Osteocyte (in vitro differentiated cells): Measurements from ENCODE around the gene SEMA3C. TPM values are rescaled to one million over a fixed set of nuclear protein-coding genes. Genes with fewer than 3 reads are reported as not detected.

ENCODE experiments used
- DNase-seq: peaks from one replicate; pipeline ENCODE4 v3.0.0; 2021; ENCODE audit warnings: mixed read lengths; ENCODE audit not compliant: unreplicated experiment; ENCODE audit errors: extremely low spot score
- H3K27ac Mint-ChIP-seq: one replicate; pipeline ENCODE4 v1.8.0; 2021; ENCODE audit warnings: mild to moderate bottlenecking, mixed read lengths; ENCODE audit not compliant: unreplicated experiment
- H3K27me3 Mint-ChIP-seq: one replicate; pipeline ENCODE4 v1.8.0; 2021; ENCODE audit warnings: mixed read lengths; ENCODE audit not compliant: unreplicated experiment
- H3K36me3 Mint-ChIP-seq: one replicate; pipeline ENCODE4 v1.8.0; 2021; ENCODE audit warnings: mixed read lengths; ENCODE audit not compliant: unreplicated experiment
- H3K4me1 Mint-ChIP-seq: one replicate; pipeline ENCODE4 v1.8.0; 2021; ENCODE audit warnings: mixed read lengths; ENCODE audit not compliant: unreplicated experiment
- H3K4me3 Mint-ChIP-seq: one replicate; pipeline ENCODE4 v1.8.0; 2021; ENCODE audit warnings: mild to moderate bottlenecking, moderate library complexity, mixed read lengths; ENCODE audit not compliant: unreplicated experiment
- H3K9me3 Mint-ChIP-seq: one replicate; pipeline ENCODE4 v1.8.0; 2021; ENCODE audit warnings: mixed read lengths; ENCODE audit not compliant: unreplicated experiment
- CTCF ChIP-seq: fragments of 200-600 bp; sonication (generic); IDR thresholded peaks from 2 replicates; pipeline ENCODE4 v1.5.0; 2021; ENCODE audit warnings: antibody characterized with exemption, mild to moderate bottlenecking, moderate library complexity
- total RNA-seq: library from RNA; stranded (reverse); gene quantifications from 2 replicates; pipeline ENCODE4 v1.2.1, GENCODE V29; 2021

The SEMA3C gene
- total RNA-seq, 1 donor from 2014 or later: 74.1 TPM

GRCh38 chr7:80946858-80947257, 28.0 kb upstream of the SEMA3C start:
- peaks cover 17% of the 10 kb centered on the region for H3K4me1 Mint-ChIP-seq
- no peak for DNase-seq
- no peaks in the 10 kb centered on the region for H3K36me3 Mint-ChIP-seq
- no peaks in the 10 kb centered on the region for H3K9me3 Mint-ChIP-seq
- no peaks in the 10 kb centered on the region for H3K27me3 Mint-ChIP-seq
- TF ChIP-seq CTCF: no peak
- H3K27ac Mint-ChIP-seq: no peak overlapping the region
- H3K4me3 Mint-ChIP-seq: no peak overlapping the region

- H3K9me3 Mint-ChIP-seq: no peaks in the 10 kb centered on the region
- H3K4me1 Mint-ChIP-seq: peaks cover 25% of the 10 kb centered on the region
- DNase-seq: no peak
- no peaks in the 10 kb centered on the region for H3K36me3 Mint-ChIP-seq
- H3K4me3 Mint-ChIP-seq: no peak overlapping the region
- H3K27ac Mint-ChIP-seq: no peak overlapping the region
- H3K27me3 Mint-ChIP-seq: no peaks in the 10 kb centered on the region
- no peak for TF ChIP-seq CTCF
These were observed 27.1 kb upstream of the SEMA3C start for GRCh38 chr7:80945976-80946375.

GRCh38 chr7:80943342-80943741, 24.5 kb upstream of the SEMA3C start:
- DNase-seq: no peak
- peaks cover 33% of the 10 kb centered on the region for H3K4me1 Mint-ChIP-seq
- H3K27me3 Mint-ChIP-seq: no peaks in the 10 kb centered on the region
- TF ChIP-seq CTCF: no peak
- H3K36me3 Mint-ChIP-seq: no peaks in the 10 kb centered on the region
- H3K4me3 Mint-ChIP-seq: no peak overlapping the region
- H3K27ac Mint-ChIP-seq: peak overlapping the region; percentile 46
- H3K9me3 Mint-ChIP-seq: no peaks in the 10 kb centered on the region

GRCh38 chr7:80942261-80943041, 23.6 kb upstream of the SEMA3C start:
- no peaks in the 10 kb centered on the region for H3K9me3 Mint-ChIP-seq
- H3K4me3 Mint-ChIP-seq: peak overlapping the region; percentile 50

More at GRCh38 chr7:80942261-80943041, 23.6 kb upstream of the SEMA3C start:
- no peak for TF ChIP-seq CTCF
- DNase-seq: peak; percentile 90
- no peaks in the 10 kb centered on the region for H3K27me3 Mint-ChIP-seq
- H3K4me1 Mint-ChIP-seq: peaks cover 33% of the 10 kb centered on the region
- no peaks in the 10 kb centered on the region for H3K36me3 Mint-ChIP-seq
- H3K27ac Mint-ChIP-seq: peak overlapping the region; percentile 88
